ENCODE data around the gene ECSCR.
"Not testable (repeated sequence)": the region's sequence is repeated elsewhere in the genome, so short reads cannot be mapped to it uniquely, and the experiment has no call there.

Gene ECSCR

DNA sequence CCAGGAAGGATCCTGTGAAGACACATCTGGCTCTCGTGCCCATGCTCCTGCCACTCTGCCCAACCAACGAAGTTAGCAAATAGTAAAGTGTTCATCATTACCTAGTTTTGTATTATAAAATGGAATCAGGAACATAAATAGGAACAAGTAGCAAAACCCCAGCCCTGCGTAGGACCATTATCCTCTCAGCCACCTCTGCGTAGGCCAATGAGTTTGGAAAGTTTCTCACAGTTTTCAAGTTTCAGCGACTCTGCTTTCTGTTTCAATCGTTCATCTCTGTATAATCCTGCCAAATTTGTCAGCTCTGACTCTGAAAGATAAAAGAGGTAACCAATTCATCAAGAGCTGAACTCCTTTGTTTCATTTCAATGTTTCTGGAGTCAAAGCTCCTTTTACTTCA lies 48.6 kb downstream of the ECSCR start:
- no peak for DNase-seq (ENCODE audit: low read depth)

DNA sequence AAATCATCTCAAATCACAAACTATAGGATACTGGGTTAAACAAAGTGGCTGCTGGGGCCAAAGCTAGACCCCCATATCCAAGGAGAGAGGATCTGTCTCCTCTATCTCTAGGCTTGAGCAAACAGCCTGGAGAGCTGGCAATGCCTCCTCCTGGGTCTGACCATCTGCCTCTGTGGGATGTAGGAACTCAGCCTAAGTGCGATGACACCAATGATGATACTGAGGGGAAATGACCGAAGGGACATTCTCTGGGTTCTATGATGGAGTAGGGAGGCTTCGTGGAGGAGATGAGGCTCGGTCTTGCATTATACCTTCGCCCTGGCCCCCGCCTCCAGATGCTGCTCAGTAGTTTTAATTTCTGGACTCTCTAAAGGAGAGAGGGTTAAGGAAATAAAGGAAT lies 49.4 kb downstream of the ECSCR start:
- DNase-seq (ENCODE audit: low read depth), result no peak

- DNase-seq (ENCODE audit: low read depth), result peak; percentile 75
These were observed 51.3 kb downstream of the ECSCR start for GRCh38 chr5:139410993-139411828.

GRCh38 chr5:139410121-139410992 lies 52.2 kb downstream of the ECSCR start:
- DNase-seq (ENCODE audit: low read depth), result no peak

DNA sequence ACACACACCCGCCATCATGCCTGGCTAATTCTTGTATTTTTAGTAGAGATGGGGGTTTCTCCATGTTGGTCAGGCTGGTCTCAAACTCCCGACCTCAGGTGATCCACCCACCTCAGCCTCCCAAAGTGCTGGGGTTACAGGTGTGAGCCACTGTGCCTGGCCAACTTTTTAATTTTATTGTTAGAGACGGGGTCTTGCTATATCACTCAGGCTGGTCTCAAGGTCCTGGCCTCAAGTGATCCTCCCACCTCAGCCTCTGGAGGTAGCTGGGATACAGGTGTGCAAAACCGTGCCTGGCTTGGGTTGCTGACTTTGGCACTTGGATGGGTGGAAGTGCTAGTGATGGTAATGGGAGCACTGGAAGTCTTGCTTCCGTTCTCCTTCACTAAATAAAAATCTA lies 53.4 kb downstream of the ECSCR start:
- not testable (repeated sequence) for DNase-seq (ENCODE audit: low read depth)

DNA sequence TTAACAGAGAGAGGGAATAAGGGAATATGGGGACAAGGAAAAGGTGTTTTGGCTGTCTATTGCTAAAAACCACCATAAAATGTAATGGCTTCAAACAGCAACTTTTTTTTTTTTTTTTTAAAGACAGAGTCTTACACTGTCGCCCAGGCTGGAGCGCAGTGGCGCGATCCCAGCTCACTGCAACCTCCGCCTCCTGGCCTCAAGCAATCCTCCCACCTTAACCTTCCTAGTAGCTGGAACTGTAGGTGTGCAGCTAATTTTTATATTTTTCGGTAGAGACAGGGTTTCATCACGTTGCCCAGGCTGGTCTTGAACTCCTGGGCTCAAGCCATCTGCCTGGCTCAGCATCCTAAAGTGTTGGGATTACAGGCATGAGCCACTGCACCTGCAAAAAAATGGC lies 54.4 kb downstream of the ECSCR start:
- DNase-seq (ENCODE audit: low read depth), result no peak

GRCh38 chr5:139407517-139407916 lies 55.0 kb downstream of the ECSCR start:
- DNase-seq (ENCODE audit: low read depth), result no peak

GRCh38 chr5:139406963-139407362 lies 55.6 kb downstream of the ECSCR start:
- no peak for DNase-seq (ENCODE audit: low read depth)

DNA sequence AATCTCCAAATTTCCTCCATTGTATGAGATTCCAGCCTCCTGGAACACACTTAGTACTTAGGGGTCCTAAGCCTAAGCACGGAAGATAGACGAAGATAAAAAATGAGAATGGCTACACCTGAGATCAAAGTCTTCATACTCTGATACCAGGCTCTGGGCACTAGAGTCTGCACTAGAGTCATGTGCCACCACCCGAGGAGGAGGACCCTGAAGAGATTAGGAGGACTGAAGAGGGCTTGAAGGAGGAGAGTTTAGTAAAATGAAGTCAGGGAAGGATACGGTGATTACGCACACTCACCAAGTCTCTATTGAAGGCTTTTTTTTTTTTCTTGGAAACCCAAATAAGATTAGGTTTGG lies 58.1 kb downstream of the ECSCR start:
- no peak for DNase-seq (ENCODE audit: low read depth)

GRCh38 chr5:139403787-139404483 lies 58.6 kb downstream of the ECSCR start, which contains the start of gene SPATA24:
SPATA24 (minus strand) TSS chr5:139404089; CDS start chr5:139404060, 29 bp downstream.
- peak; percentile 97 for DNase-seq (ENCODE audit: low read depth)

- DNase-seq (ENCODE audit: low read depth), result no peak
These were observed 59.1 kb downstream of the ECSCR start for GRCh38 chr5:139403418-139403786.

DNA sequence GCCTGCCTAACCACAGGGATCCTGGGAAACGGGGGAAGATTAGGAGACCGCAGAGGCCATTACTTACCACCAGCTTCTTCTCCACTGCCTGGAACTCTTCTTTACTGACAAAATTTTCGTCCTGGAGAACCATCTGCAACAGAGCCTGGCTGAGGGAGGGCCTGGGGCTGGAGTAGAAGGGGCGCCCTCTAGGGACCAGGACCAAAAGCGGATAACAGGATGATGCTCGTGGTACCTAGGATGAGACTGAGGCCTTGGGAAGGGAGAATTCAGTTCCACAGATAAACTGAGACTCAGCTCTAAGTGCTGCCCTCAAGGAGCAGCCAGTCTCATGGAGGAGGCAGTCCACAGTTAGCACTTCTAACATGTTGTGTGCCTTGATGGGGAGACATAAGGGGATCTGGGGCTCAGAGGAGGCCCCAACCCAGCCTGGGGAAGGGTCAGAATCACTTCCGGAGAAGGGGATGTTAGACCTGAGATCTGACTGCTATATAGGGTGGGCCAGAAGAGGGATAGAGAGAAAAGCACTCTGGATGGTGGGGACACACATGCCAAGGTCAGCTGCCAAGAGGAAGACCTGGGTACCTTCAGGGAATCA lies 59.9 kb downstream of the ECSCR start:
- no peak for DNase-seq (ENCODE audit: low read depth)

- DNase-seq (ENCODE audit: low read depth), result no peak
These were observed 61.0 kb downstream of the ECSCR start for GRCh38 chr5:139401546-139401945.

DNA sequence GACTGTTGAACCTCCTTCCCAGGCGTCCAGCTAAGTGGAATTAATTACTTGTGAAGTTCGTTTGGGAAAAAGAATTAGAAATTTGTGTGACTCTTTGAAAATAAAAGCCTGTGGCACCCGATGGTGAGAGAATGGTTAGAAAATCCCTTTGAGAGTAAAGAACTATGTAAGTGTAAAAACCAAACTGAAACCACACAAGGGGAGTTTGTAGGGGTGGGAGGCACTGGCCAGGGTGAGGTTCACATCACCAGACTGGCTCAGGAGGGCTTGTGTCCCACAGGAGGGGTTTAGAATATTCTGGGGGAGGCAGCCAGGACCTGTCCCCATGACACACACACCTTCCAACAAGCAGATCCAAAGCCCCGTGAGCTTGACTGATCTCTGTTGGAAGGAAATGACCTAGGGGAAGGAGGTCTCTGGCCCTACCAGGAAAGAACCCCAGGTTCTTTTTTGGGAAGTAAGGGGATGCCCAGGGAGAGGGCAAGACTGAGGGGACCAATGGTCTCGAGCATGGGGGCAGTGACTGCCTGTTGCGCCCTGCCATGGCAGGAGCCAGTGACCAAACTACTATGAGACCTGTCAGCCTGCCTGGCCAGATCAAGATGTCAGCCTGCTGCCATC lies 62.9 kb downstream of the ECSCR start:
- no peak for DNase-seq (ENCODE audit: low read depth)

Measured in fibroblast of gingiva (primary cell).